ENCODE measurements around the gene KDM4B.

Gene KDM4B

GRCh38 chr19:5050067-5050656 is 81.2 kb downstream of the KDM4B start:
- no peak for DNase-seq (ENCODE audit: low spot score)

GRCh38 chr19:5050905-5051304 is 82.0 kb downstream of the KDM4B start:
- no peak for DNase-seq (ENCODE audit: low spot score)

GRCh38 chr19:5051619-5052018 is 82.7 kb downstream of the KDM4B start:
- no peak for DNase-seq (ENCODE audit: low spot score)

- DNase-seq (ENCODE audit: low spot score): no peak
Observed at GRCh38 chr19:5052515-5052914, 83.6 kb downstream of the KDM4B start.

DNA sequence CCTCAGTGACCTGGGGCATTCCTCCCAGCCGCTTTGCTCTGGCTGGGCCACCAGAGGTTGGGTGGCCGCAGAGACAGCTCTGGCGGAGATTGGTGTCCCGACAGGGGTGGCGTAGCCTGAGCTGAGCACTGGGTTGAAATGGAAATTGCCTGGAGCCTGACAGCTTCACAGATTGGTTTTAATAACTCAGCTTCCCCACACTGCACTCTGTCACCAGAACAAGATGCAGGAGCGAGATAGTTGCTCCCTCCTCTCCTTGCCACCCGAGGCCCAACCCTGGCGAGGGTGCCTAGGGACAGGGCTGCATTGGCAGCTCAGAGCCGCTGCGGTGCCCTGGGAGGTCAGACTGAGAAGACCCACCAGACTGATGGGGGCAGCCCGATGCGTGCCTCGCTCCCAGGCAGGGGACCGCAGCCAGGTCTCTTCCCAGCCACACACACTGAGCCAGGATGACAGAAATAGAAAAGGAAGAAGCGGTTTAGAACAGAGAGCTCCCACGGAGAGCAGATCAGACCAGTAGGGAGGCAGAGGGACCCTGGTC is 84.1 kb downstream of the KDM4B start:
- DNase-seq (ENCODE audit: low spot score): no peak

GRCh38 chr19:5053661-5054060 is 84.7 kb downstream of the KDM4B start:
- DNase-seq (ENCODE audit: low spot score): no peak

DNA sequence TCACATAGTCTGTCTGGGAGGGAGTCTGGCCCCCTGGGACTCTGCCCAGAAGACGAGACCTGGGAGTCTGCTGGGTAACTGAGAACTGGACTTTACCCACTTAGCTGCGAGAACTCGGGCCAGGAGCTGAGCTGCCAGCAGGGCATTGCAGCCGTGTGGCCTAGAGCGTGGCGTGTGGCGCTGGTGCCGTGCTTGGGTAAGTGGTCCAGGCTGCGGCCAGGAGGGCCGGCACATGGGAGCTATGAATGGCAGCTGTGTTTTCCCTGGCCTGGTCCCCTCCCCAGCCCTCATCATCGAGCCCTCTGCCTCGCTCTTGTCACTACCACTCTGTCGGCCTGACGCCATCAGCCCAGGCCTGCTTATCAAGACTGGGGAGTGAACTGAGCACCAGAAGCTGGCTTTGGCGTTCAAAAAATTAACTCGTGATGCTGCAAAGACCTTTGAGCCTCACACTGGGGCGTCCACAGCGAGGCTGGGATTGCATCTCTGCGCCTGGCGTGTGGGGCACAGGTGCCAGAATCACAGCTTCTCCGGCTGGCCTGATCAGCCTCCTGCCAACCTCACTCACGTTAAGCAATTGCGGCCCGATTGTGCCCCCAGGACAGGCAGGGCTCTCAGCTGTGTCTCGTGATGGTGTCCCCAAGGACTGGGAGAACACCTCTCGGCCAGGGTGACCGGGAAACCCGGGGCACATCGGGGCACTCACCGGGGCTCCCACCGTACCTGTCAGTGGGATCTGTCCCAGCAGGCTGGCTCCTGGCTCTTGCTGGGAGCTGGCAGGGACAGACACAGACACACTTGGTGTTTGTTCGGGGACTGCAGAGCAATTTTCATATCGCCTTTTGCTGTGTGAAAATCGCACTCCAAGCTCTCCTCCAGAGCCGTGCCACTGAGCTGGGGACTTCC is 85.9 kb downstream of the KDM4B start:
- DNase-seq (ENCODE audit: low spot score): no peak

- DNase-seq (ENCODE audit: low spot score): no peak
Observed at GRCh38 chr19:5055457-5055776, 86.5 kb downstream of the KDM4B start.

DNA sequence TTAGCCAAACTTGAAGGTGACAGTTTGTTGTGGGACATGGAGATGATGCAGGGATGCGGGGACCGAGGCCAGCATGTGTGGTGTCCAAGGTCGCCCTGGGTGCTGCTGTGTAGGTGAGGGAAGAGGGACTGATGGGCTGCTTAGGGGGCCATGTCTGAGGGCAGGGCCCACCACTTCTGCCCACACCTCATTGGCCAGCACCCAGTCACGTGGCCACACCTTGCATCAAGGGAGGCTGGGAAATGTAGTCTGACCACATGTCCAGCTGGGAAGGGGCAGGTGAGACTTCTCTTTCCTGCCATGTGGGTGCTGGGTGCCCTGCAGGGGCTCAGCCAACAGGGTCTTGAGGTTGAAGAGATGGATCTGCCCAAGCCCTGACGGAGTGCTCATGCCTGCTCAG is 88.9 kb downstream of the KDM4B start:
- no peak for DNase-seq (ENCODE audit: low spot score)

DNA sequence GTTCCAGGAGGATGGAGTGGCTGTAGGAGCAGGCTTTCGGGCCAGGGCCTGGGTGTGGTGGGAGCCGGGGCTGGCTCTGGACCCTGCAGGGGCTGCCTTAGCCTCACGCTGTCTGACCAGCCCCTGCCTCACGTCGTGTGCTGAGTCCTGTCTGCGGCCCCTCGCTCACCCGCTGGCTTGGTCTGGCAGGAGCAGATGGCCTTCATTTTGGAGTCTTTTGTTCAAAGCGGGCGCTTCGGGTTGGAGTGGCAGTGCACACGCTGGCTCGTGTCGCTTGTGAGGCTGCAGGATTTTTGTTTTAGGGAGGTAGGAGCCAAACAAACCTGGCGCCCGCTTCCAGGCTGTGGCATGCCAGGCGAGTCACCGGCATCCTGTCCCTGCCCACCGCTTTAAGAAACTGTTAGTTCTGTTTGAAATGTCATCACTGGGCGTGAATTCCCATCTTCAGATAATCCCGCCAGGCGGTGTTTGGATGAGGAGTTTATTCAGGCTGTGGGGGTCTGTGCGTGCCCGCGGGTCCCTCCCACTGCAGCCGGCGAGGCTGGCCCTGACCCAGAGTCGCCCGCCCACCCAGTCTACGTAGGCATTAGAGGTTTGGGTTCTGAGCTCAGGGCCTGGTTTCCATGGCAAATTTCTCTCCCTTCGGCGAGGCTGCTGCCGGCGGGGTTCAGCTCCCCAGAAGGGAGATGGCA is 89.8 kb downstream of the KDM4B start:
- no peak for DNase-seq (ENCODE audit: low spot score)

GRCh38 chr19:5059213-5059574 is 90.3 kb downstream of the KDM4B start:
- no peak for DNase-seq (ENCODE audit: low spot score)

GRCh38 chr19:5059793-5060192 is 90.9 kb downstream of the KDM4B start:
- no peak for DNase-seq (ENCODE audit: low spot score)

DNA sequence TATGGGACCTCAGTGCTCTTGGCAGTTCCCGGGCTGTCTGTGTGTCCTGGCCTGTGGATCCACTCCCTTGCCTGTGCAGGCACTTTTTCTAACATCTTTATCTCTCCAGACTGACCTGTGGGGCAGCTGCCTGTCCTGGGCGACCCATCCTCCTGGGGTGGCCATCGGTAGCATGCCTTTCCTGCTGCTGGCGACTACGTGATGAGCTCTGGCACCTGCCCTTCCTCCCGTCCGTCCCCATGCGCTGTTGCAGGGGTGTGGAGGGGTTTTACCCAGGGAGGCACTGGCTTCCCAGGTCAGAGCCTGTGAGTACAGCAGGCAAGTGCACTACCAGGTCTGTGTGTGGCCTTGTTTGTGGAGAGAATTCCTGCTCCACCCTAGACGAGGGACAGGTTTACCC is 93.3 kb downstream of the KDM4B start:
- no peak for DNase-seq (ENCODE audit: low spot score)

DNA sequence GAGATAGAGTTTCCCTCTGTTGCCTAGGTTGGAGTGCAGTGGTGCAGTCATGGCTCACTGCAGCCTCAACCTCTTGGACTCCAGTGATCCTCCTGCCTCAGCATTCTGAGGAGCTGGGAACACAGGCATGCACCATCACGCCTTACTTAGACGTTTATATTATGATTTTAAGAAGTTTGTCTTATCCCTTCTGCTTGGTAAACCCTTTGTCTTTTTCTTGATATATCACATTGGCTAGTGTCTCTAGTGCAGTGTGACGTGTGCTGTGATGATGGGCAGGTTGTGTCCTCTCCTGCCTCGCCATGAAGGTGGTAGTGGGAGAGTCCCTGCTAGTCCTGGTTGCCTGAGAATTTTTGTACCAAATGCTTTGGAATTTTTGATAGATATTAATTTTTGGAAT is 93.9 kb downstream of the KDM4B start:
- no peak for DNase-seq (ENCODE audit: low spot score)

DNA sequence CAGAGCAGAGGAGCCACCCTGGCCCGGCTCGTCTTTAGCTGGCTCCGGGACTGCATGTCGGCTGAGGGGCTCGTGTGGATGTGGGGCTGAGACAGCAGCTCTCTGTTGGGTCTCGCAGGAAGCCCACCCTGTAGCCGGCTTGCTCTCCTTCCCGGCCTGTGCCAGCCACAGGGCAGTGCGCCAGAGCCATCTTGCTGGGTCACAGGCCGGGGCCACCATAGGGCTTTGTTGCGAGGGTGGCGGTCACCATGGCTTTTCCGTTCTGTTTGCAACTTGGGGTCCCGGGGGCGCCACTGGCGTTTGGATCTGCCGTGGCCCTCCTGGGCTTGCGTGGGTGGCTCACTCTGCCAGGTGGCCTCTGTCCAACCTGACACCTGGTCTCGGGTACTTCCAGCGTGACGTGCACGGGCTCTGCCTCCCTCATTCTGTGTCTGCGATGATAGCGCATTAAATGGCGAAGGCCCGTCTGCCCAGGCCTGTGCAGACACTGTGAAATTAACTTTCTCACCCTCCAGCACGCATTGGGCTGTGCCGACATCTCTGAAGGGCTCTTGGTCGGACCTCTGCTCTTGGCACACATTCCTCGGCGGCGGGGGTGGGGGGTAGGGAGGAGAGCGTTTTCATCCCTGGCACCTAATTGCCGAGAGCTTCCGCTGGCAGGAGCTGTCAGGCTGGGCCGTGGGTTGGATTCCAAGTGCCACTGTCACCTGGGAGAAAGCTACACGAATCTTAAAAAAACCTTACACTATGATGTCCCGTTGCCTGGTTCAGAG is 95.1 kb downstream of the KDM4B start:
- no peak for DNase-seq (ENCODE audit: low spot score)

DNA sequence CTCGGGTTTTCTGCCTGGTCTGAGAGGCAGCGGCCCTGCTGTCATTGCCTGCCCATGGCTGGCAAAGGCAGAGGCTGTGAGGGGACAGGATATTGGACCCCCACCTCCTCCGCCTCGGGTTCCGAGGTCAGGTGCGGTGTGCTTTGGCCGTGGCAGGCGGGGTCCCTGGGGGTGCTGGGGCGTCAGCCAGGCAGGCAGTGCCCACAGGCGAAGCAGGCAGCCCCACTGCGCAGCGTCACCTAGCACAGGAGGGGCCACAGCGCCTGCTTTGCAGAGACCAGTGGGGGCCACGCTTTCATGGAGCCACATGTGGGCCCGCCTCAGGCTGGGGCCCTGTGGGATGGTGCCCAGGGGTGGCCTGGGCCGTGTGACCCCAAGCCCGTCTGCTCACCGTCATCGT is 96.0 kb downstream of the KDM4B start:
- DNase-seq (ENCODE audit: low spot score): no peak

DNA sequence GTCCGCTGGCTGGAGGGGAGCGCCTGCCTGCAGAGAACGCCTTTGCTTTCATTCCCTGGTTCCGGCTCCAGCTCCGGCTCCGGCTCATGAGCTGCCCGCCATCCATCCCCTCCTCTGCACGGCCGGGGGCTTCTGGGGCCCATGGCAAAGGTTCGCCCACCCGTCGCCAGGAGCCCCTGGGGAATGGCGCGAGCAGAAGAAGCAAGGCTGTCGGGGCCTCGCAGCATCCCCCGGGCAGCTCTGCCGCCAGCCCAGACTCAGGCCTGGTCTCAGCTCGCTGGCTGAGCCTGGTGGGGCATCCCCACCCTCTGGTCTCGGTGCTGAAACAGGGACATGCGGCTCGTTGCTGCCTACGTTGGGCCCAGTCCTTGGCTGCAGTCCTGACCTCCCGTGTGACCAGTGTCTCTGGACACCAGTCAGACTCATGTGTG is 96.8 kb downstream of the KDM4B start:
- no peak for DNase-seq (ENCODE audit: low spot score)

- DNase-seq (ENCODE audit: low spot score): no peak
Observed at GRCh38 chr19:5066768-5067167, 97.9 kb downstream of the KDM4B start.

DNA sequence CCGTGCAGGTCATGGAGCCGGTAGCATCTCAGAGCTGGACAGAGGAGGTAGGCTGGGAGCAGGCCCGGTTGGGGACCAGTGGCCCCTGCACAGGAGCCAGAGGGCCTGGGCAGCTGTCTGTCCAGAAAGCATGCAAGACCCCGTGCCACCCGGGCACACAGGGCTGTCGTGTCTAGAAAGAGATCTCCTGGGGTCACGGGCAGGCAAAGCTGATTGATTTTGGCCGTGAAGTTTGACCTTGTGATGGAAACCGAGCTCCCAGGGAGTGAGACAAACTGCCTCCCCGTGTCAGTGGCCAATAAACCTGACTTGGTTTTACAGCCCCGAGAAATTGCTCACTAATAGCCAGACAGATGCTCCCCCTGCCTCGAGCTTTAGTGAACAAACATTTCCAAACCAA is 98.8 kb downstream of the KDM4B start:
- no peak for DNase-seq (ENCODE audit: low spot score)

- DNase-seq (ENCODE audit: low spot score): no peak
Observed at GRCh38 chr19:5068233-5069072, 99.5 kb downstream of the KDM4B start.

DNA sequence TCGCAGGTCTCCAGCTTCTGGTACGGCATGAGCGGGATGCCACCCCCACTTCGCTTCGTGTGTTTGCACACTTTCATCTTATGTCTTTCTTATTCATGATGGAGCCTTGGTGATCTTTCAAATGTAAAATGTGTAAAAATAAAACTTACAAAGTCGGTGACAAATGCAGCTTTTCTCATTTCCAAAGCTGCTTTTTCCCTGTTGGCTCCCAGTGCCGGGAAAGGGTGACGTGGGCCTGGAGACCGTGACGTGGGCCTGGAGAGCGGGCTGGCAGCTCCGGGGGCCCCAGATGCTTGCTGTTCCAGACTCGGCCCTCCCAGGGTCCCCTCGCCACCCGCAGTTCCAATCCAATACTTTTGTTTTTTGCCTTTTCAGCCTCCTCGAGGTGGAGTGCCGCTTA is 101.4 kb downstream of the KDM4B start:
- DNase-seq (ENCODE audit: low spot score): no peak
